Sigmoid colon (tissue), 4 donors: ENCODE data around the gene RNF126.

ENCODE experiments used
- EP300 ChIP-seq, 4 donors: sonication (generic); formaldehyde crosslinking; IDR thresholded peaks; one replicate each; pipeline ENCODE4 v1.6.1; 2017; ENCODE audit warnings: antibody characterized with exemption in 4 of 4
- POLR2A ChIP-seq, 2 donors: fragments of 450-650 bp; IDR thresholded peaks; one replicate each; pipeline ENCODE4 v1.6.1; 2016; ENCODE audit warnings: antibody characterized with exemption in 2 of 2, mild to moderate bottlenecking in 2 of 2, moderate library complexity in 2 of 2
- POLR2AphosphoS5 ChIP-seq, 4 donors: sonication (generic); formaldehyde crosslinking; IDR thresholded peaks; one replicate each; pipeline ENCODE4 v1.6.1; 2017; ENCODE audit warnings: antibody characterized with exemption in 4 of 4
- TF ChIP-seq, protein P1 (sequence below), 4 experiments: fragments of 450-650 bp in 3 of 4; fragments of 200-600 bp in 1 of 4; IDR thresholded peaks; one replicate each; pipeline ENCODE4 v1.5.1; 2016 to 2019; ENCODE audit warnings: antibody characterized with exemption in 4 of 4, mild to moderate bottlenecking in 3 of 4, moderate library complexity in 2 of 4

DNA sequence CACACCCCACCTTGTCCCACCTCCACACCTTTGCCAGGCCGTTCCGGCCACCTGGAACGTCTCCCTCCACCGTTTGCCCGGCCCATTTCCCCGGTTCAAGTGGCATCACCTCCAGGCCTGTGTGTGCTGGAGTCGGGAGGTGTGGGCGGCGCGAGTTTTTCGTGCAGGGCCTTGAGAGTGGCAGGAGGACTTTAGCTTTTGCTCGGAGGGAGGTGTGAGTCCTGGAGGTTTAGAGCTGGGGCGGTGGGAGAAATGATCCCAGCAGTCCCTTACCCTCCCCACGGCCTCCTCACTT lies 41.4 kb upstream of the RNF126 start:
- TF ChIP-seq, protein P1, sequence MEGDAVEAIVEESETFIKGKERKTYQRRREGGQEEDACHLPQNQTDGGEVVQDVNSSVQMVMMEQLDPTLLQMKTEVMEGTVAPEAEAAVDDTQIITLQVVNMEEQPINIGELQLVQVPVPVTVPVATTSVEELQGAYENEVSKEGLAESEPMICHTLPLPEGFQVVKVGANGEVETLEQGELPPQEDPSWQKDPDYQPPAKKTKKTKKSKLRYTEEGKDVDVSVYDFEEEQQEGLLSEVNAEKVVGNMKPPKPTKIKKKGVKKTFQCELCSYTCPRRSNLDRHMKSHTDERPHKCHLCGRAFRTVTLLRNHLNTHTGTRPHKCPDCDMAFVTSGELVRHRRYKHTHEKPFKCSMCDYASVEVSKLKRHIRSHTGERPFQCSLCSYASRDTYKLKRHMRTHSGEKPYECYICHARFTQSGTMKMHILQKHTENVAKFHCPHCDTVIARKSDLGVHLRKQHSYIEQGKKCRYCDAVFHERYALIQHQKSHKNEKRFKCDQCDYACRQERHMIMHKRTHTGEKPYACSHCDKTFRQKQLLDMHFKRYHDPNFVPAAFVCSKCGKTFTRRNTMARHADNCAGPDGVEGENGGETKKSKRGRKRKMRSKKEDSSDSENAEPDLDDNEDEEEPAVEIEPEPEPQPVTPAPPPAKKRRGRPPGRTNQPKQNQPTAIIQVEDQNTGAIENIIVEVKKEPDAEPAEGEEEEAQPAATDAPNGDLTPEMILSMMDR (IDR thresholded peaks at IDR 0.05): no peak
- TF ChIP-seq POLR2AphosphoS5 (IDR thresholded peaks at IDR 0.05) (no peak), EP300 (IDR thresholded peaks at IDR 0.05) (no peak), POLR2A (IDR thresholded peaks at IDR 0.05) (no peak)
